Memory B cell (primary cell): ENCODE measurements around the gene AMIGO3.

Source experiments
- ATAC-seq: fragments of 150-1000 bp; cut with Tn5 transposase; 2 replicates; pipeline ENCODE4 v1.10.0; 2021; ENCODE audit warnings: low read depth, mild to moderate bottlenecking, moderate library complexity
- DNase-seq, 2 donors: peaks; one replicate each; pipeline ENCODE4 v3.0.0; 2022; ENCODE audit warnings: low spot score in 2 of 2
- H3K27ac Mint-ChIP-seq: one replicate; pipeline ENCODE4 v1.8.0; 2022; ENCODE audit warnings: mild to moderate bottlenecking, moderate library complexity, mixed read lengths
- H3K27me3 Mint-ChIP-seq: one replicate; pipeline ENCODE4 v1.8.0; 2022; ENCODE audit warnings: mixed read lengths
- H3K36me3 Mint-ChIP-seq: one replicate; pipeline ENCODE4 v1.8.0; 2022; ENCODE audit warnings: mild to moderate bottlenecking, mixed read lengths
- H3K4me1 Mint-ChIP-seq: one replicate; pipeline ENCODE4 v1.8.0; 2022; ENCODE audit warnings: mixed read lengths
- H3K4me3 Mint-ChIP-seq: one replicate; pipeline ENCODE4 v1.8.0; 2022; ENCODE audit warnings: mild to moderate bottlenecking, moderate library complexity, mixed read lengths
- H3K9me3 Mint-ChIP-seq: one replicate; pipeline ENCODE4 v1.8.0; 2022; ENCODE audit warnings: mixed read lengths

Gene AMIGO3

DNA sequence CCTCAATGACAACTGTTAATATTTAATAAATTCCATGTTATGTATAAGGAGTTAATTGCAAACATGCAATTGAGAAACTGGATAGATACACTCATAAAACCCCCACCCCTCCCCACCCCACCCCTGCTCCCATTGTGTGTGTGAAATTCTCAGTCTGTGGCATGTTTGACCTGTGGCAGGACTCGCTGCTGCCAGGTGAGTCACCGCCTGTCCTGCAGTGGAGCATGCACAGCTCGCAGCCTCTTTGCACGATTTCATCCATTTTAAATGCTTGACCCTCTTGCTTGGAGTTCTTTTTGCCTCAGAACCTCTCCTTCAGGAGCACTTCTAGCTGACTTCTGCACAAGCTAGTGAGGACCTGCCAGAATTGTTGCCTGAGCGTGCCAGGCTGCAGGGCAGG lies 50.6 kb downstream of the AMIGO3 start:
- DNase-seq (no peak), ATAC-seq (no peak)
- H3K27me3 Mint-ChIP-seq = peaks cover 11% of the 10 kb centered on the region
- no peak overlapping the region for H3K4me3 Mint-ChIP-seq
- H3K4me1 Mint-ChIP-seq = peaks cover 10% of the 10 kb centered on the region
- no peak overlapping the region for H3K27ac Mint-ChIP-seq
- no peaks in the 10 kb centered on the region for H3K36me3 Mint-ChIP-seq
- no peaks in the 10 kb centered on the region for H3K9me3 Mint-ChIP-seq

DNA sequence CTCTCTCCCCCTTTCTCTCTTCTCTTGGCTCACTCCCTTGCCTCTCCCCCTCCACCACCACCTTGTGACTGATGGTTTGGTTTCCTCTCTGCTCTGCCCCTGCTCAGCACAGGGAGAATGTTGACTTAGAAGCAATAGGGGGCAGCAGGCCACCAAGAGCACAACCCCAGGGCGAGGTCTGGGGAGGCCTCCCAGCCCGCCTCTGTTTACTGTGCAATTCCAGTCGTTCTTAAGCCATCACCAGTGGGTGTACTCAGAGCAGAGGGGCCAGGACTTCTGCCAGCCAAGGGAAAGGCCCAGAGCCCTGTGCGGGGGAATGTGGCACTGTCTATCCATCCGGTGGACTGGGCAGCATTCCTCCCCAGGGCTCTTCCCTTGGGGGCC lies 51.1 kb downstream of the AMIGO3 start:
- H3K4me1 Mint-ChIP-seq = peaks cover 6% of the 10 kb centered on the region
- ATAC-seq (no peak), DNase-seq (no peak)
- H3K27ac Mint-ChIP-seq = no peak overlapping the region
- no peaks in the 10 kb centered on the region for H3K36me3 Mint-ChIP-seq
- no peak overlapping the region for H3K4me3 Mint-ChIP-seq
- H3K27me3 Mint-ChIP-seq = peaks cover 11% of the 10 kb centered on the region
- H3K9me3 Mint-ChIP-seq = no peaks in the 10 kb centered on the region

DNA sequence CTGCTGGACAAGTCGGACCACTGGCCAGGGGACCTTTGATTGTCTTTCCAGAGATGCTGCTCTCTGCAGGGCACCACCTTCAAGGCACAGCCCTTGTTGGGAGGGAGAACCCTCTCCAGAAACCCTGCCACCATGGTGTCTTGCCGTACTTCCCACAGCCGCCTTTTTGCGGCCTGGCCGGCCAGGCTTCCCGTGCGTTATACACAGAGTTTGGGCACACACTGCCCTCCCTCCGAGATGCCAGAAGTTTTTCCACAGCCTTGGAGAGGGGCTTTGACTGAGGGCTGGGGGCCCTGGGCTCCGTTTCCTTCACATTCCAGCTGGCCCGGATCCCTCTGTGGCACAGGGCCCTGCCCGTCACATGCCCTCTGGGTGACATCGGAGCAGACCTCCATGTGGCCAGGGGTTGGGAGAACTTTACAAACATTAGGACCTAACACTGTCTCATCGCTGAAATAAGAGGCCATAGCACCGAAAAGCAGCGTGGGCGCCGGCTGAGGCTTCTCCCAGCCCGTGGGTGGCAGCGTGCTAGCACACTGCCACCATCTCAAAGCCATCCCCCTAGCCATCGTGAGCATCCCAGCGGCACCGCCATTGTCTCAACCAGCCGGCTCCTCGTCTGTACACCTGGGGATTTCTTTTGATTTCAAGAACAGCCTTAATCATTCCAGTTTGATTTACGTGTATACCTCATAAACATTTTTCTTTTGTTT lies 51.6 kb downstream of the AMIGO3 start:
- Mint-ChIP-seq H3K36me3 (no peaks in the 10 kb centered on the region), H3K27me3 (peaks cover 11% of the 10 kb centered on the region), H3K9me3 (no peaks in the 10 kb centered on the region), H3K4me1 (peaks cover 6% of the 10 kb centered on the region), H3K4me3 (no peak overlapping the region), H3K27ac (no peak overlapping the region)
- ATAC-seq = no peak
- no peak for DNase-seq
